Stimulated activated CD8-positive, alpha-beta memory T cell treated with anti-CD3 and anti-CD28 coated beads, Interleukin-15, amount 100 ng/mL, for 24 hours (primary cell): ENCODE data around the gene EPB41L3.
"Not testable (repeated sequence)": the region's sequence is repeated elsewhere in the genome, so short reads cannot be mapped to it uniquely, and the experiment has no call there.

Experiments
- DNase-seq: peaks from one replicate; pipeline ENCODE4 v3.0.0-alpha.2; 2020; ENCODE audit warnings: low read depth

EPB41L3 gene

GRCh38 chr18:5496305-5496704 lies 47.5 kb downstream of the EPB41L3 start:
- DNase-seq: no peak

GRCh38 chr18:5490753-5491480 lies 52.9 kb downstream of the EPB41L3 start:
- DNase-seq: no peak

GRCh38 chr18:5488844-5489243 lies 55.0 kb downstream of the EPB41L3 start:
- DNase-seq: no peak

GRCh38 chr18:5488044-5488443 lies 55.8 kb downstream of the EPB41L3 start:
- not testable (repeated sequence) for DNase-seq

GRCh38 chr18:5484526-5484925 lies 59.3 kb downstream of the EPB41L3 start:
- DNase-seq: no peak

- DNase-seq: no peak
These were observed 62.2 kb downstream of the EPB41L3 start for GRCh38 chr18:5481621-5482020.

- DNase-seq: no peak
These were observed 65.5 kb downstream of the EPB41L3 start for GRCh38 chr18:5478261-5478660.

- DNase-seq: no peak
These were observed 66.6 kb downstream of the EPB41L3 start for GRCh38 chr18:5476961-5477800.

GRCh38 chr18:5475267-5475666 lies 68.5 kb downstream of the EPB41L3 start:
- DNase-seq: no peak

GRCh38 chr18:5469340-5469739 lies 74.5 kb downstream of the EPB41L3 start:
- DNase-seq: no peak

- DNase-seq: no peak
These were observed 75.4 kb downstream of the EPB41L3 start for GRCh38 chr18:5468394-5468793.

- DNase-seq: no peak
These were observed 76.1 kb downstream of the EPB41L3 start for GRCh38 chr18:5467671-5468070.

- DNase-seq: no peak
These were observed 77.5 kb downstream of the EPB41L3 start for GRCh38 chr18:5466256-5466655.

- no peak for DNase-seq
These were observed 79.5 kb downstream of the EPB41L3 start for GRCh38 chr18:5464251-5464650.

- DNase-seq: no peak
These were observed 80.0 kb downstream of the EPB41L3 start for GRCh38 chr18:5463831-5464230.

GRCh38 chr18:5463390-5463789 lies 80.4 kb downstream of the EPB41L3 start:
- no peak for DNase-seq

GRCh38 chr18:5462227-5462626 lies 81.6 kb downstream of the EPB41L3 start:
- no peak for DNase-seq

GRCh38 chr18:5461041-5461440 lies 82.8 kb downstream of the EPB41L3 start:
- no peak for DNase-seq

- no peak for DNase-seq
These were observed 86.3 kb downstream of the EPB41L3 start for GRCh38 chr18:5457462-5457957.

- no peak for DNase-seq
These were observed 87.0 kb downstream of the EPB41L3 start for GRCh38 chr18:5456577-5457461.

GRCh38 chr18:5455674-5456073 lies 88.1 kb downstream of the EPB41L3 start:
- DNase-seq: no peak

- no peak for DNase-seq
These were observed 90.8 kb downstream of the EPB41L3 start for GRCh38 chr18:5452943-5453443.
